ENCODE data around the gene TUBGCP4.

Gene TUBGCP4

DNA sequence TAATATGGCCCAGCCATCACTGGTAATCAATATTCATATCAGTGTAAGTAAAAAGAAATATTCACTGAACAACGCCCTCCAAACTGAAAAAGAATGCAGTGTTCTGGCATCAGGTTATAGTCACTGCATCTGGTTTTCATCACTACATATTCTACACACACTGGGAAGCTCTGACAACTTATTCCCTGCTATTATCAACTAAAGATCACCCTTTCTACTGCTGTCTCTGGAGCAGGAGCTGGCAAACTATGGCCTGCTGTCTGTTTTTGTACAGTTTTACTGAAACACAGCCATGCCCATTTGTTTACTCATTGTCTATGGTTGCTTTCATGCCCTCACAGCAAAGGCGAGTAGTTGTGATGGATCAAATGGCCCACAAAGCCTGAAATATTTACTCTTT lies 35.3 kb downstream of the TUBGCP4 start:
- DNase-seq: no peak

DNA sequence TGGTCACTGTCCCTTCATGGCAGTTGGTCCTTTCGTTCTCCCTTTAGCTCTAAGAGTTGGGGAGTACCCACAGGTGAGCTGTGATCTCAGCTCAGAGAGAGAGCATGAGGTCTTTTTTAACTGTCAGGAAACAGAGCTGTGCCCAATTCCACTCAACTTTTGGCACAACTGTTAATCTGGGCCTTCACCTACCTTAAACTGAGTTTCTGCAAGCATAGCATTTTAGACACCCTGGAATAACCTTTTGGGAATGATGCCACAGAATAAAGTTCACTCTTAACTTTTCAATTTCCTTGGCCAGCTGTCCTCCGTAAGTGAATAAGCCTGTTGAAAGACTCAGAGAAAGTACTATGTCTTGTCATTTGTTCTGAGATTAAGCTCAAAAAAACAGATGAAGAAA lies 35.9 kb downstream of the TUBGCP4 start:
- no peak for DNase-seq

GRCh38 chr15:43408789-43409188 lies 37.9 kb downstream of the TUBGCP4 start:
- DNase-seq: no peak

GRCh38 chr15:43410572-43411214 lies 39.8 kb downstream of the TUBGCP4 start:
- no peak for DNase-seq

DNA sequence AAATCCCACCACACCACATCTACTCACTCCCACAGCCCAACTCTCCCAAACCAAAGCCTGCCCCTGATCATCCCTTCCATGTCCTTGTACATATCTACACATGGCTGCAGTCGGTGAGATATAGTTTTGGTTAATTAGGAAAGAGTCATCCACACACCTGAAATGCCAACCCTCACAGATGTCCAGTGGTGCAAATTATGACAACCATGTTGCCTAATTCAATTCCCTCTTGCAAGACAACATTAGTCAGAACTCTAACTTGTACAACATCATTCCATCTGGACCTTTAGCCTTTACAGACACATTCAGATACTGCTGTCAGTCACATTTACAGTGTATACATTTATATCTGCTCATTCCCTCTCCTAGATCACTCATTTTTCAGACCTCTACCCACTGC lies 41.2 kb downstream of the TUBGCP4 start:
- no peak for DNase-seq

- DNase-seq: no peak
These were observed 43.3 kb downstream of the TUBGCP4 start for GRCh38 chr15:43414196-43414595.

- DNase-seq: no peak
These were observed 49.5 kb downstream of the TUBGCP4 start for GRCh38 chr15:43420435-43420834.

- DNase-seq: no peak
These were observed 50.0 kb downstream of the TUBGCP4 start for GRCh38 chr15:43420876-43421275.

DNA sequence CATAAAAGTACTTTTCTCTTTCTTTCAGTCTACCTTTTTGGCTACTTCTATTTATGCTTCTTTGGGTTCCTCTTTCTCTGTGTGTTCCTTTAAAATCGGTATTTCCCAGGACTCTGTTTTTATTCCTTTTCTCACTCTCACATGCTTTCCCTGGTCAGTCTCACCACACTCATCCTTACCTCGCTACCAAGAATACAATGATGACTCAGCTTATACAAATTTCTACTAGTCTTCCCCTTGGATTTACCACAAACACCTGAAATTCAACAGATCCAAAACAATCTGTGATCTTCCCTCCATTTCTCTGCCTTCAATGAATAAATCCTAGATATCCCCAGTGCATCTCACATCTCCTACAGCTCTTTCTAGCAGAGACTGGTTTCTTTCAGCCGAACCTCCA lies 52.9 kb downstream of the TUBGCP4 start:
- DNase-seq: no peak

DNA sequence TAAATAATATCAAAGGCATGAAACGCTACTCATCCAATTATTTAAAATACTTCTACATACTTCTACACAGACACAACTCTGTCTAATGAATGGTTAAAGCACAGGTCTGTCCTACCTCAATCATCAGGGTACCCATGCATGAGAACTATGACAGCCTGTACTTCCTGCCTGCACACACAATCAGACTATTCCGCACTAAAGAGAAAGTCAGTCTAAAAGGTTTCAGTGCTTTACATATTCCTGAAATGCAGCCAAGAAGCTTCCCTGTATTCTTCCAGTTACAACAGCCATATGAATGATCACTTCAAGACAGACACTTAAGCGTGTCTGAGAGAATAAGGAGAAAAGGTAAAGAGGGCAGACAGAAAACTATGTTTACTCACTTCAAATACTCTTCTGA lies 58.8 kb downstream of the TUBGCP4 start:
- no peak for DNase-seq

DNA sequence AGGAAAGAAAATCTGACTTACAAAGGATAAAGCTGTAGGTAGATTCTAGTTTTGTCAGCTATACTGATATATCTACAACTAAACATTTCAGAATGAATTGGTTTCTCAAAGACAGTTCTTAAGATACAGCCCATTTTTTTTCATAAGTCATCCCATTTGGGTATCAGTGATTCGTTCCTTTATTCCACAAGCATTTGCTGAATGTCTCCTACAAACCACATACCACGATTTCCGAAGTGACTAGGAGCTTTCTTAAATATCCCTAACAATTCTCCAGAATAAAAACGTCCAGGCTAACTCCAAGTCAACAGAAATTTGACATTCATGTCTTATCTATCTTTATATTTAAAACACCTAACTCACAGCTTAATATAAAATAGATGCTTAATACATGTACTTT lies 62.3 kb downstream of the TUBGCP4 start:
- no peak for DNase-seq

DNA sequence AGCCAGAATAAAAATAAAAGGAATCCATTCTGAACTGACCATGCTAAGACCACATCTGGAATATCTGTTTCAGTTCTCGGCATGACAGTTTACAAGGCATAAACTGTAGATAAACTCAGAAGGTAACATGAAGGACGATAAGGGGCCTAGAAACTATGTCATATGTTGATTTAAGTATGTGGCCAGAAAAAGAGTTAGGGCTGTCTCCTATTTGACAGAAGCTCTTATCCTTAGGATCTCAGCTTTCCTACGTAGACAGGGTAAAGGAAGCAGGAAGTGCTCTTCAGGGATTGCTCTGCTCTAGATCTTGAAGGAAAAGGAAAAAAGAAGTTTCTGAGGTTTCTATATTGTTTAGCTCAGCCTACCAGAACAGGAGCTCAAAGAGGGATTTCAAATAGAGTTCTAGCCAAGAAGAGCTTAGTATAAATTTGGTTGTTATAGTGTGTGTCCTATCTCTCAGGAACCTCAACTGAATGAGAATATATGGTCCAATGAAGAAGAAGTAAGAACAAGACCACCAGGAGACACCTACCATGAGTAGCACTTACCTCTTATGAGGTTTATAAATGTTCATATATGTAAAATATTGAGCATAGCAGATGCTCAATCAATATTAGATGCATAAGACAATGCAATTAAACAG lies 62.9 kb downstream of the TUBGCP4 start:
- no peak for DNase-seq

DNA sequence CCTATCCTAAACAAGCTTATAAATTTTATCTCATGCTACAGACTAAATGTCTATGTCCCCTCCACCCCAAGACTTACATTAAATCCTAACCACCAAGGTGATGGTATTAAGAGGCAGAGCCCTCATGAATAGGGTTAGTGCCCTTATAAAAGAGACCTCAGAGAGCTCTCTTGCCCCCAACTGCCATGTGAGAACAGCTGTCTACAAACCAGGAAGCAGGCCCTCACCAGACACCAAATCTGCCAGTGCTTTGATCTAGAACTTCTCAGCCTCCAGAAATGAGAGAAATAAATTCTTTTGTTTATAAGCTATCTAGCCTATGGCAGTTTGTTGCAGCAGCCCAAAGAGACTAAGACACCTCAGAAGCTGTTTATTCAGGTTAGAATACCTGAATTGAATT lies 63.5 kb downstream of the TUBGCP4 start:
- DNase-seq: no peak

DNA sequence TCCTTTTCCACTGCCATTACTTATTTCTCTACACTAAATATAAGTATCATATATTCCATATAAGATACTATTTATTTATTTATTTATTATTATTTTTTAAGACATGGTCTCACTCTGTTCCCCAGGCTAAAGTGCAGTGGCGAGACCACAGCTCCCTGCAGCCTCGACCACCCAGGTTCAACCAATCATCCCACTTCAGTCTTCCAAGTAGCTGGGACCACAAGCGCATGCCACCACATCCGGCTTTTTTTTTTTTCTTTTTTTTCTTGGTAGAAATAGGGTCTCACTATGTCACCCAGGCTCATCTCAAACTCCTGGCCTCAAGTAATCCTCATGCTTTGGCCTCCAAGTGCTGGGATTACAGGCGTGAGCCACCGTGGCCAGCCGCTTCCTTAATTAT lies 65.5 kb downstream of the TUBGCP4 start:
- DNase-seq: no peak

DNA sequence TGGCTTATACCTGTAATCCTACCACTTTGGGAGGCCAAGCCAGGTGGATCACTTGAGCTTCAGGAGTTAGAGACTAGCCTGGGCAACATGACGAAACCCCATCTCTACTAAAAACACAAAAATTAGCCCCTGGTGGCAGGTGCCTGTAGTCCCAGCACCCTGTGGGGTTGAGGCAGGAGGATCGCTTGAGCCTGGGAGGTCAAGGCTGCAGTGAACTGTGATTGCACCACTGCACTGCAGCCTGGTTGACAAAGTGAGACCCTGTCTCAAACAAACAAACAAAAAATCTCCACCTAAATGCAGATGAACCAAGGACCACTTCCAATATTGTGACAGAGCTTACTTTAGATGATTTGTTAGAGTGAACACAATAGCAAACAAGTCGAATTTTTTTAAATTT lies 68.4 kb downstream of the TUBGCP4 start:
- DNase-seq: no peak

DNA sequence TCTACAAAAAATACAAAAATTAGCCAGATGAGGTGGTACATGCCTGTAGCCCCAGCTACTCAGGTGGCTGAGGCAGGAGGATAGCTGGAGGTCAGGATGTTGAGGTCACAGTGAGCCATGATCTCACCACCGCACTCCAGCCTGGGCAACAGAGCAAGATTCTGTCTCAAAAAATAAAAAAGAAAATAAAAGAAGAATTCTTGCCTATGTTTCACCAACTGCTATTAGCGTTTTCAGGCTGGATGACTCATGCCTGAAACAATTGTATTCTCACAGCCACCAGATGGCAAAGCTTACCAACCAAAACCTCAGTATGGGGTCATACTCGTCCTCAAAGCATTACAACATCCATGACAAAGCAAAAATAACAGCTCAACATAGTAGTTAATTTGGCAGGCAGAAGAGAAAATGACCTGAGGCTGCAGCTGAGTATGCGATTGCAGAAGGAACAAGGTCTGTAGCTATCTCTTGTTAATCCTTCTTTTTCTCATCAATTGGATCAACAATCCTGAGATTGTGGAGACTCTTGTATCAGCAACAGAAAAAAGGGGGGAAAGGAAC lies 69.9 kb downstream of the TUBGCP4 start:
- peak; percentile 14 to 61 for DNase-seq

DNA sequence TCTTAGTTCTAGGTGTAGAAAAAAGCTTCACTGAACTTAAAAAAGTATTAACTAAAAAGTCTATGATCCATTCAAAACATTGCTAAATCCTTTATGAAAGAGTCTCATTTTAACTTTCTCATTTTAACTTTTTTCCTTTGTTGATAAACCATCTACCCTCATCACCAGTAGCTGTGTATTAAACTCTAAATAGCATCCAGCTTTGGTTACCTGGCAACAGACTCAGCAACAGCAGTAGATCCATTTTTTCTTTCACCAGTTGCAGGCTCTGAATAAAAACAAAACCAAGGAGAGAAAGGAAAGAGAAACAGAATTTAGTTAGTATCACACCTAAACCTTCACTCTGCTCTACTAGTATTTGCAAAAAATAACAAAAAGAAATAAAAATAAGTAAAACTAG lies 70.4 kb downstream of the TUBGCP4 start:
- DNase-seq: no peak

DNA sequence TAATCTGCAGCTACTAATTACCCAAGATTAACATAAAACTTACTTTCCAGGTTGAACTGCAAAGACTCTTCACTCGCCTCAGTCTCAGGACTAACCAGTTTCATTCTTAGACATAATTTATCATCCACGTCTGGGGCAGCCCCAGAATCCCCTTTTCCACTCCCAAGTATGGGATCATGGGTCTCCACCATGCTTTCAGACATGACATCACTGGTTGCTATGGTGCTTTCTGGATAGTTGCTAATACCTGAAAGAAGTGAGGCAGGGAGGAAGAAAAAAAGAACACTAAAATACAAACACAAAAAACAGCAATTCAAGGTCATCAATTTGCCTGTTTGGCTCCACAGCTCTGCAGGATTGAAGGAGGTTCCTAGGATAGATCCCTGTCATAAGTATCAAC lies 75.4 kb downstream of the TUBGCP4 start:
- DNase-seq: no peak

DNA sequence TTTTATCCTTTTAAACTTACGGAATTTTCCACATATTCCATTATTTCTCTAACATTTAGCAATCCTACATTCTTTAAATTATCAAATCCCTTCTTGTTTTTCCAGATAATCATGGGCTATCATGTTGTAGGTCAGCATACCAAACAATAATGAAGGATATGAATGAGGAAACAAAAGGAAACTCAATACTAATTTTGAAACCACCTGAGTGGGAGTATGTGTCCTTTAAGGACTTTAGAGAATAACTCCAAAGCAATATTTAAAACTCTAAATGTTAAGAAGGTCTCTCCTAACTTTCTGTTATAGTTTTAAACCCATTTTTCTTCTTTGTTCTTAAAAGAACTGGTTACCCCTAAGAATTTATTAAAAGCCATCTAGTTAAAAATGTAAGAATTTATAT lies 79.1 kb downstream of the TUBGCP4 start:
- no peak for DNase-seq
